ENCODE data around the gene TEX52. TPM values are rescaled to one million over a fixed set of nuclear protein-coding genes. Genes with fewer than 3 reads are reported as not detected.

Gene TEX52
- total RNA-seq, 4 donors from 2014 or later = not detected

DNA sequence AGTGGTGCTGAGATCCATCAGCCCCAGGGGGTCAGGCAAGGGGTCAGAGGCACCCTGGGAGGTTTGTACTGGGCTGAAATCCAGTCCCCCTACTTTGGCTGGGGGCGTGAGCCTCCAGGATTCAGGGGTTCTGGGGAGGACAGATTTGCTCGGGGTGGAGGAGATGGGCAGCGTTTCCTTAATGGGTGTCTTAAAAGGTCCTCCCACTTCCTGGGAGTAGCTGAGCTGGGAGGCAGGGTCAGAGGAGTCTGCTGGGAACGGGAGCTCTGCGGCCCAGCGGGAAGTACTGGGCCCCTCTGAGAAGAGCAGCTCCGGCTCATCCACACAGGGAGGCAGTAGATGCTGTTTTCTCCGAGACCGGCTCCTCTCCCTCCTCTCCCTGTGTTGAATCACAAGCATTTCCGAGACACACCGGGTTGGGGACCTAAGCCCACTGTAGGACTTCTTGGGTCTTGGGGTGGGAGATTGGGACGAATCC is 2.1 kb upstream of the TEX52 start:
- peaks cover 0 to 22% of the 10 kb centered on the region in 2 donors for H3K36me3 ChIP-seq
- WGBS, 2 donors (ENCODE audit: low coverage in 1 of 2) = 60 to 70% methylated on average over 1 to 2 of the region's 12 CpGs
- H3K9me3 ChIP-seq = no peaks in the 10 kb centered on the region
- H3K4me1 ChIP-seq = peaks cover 0 to under 1% (median 0%) of the 10 kb centered on the region in 3 donors
- ATAC-seq = no peak
- H3K27me3 ChIP-seq = no peaks in the 10 kb centered on the region
- peak overlapping the region in 3 of 4 donors; percentile 5 to 51 (median 26) for H3K27ac ChIP-seq
- no peak overlapping the region for H3K4me3 ChIP-seq
- TF ChIP-seq EP300 (IDR thresholded peaks at IDR 0.05) = no peak
- no peak for TF ChIP-seq POLR2A (IDR thresholded peaks at IDR 0.05)
- TF ChIP-seq CTCF (IDR thresholded peaks at IDR 0.05) = no peak
- no peak for TF ChIP-seq POLR2AphosphoS5 (IDR thresholded peaks at IDR 0.05)

GRCh38 chr12:2858334-2858733 is 1.5 kb upstream of the TEX52 start:
- ATAC-seq = no peak
- Histone ChIP-seq H3K27ac (peak overlapping the region in 2 of 4 donors; percentile 5 to 26), H3K4me3 (no peak overlapping the region), H3K9me3 (no peaks in the 10 kb centered on the region), H3K36me3 (peaks cover 0 to 22% of the 10 kb centered on the region in 2 donors), H3K4me1 (peaks cover 0 to 7% (median 0%) of the 10 kb centered on the region in 3 donors), H3K27me3 (no peaks in the 10 kb centered on the region)
- no peak for TF ChIP-seq EP300 (IDR thresholded peaks at IDR 0.05)
- TF ChIP-seq CTCF (IDR thresholded peaks at IDR 0.05) = no peak
- no peak for TF ChIP-seq POLR2A (IDR thresholded peaks at IDR 0.05)
- no peak for TF ChIP-seq POLR2AphosphoS5 (IDR thresholded peaks at IDR 0.05)
- WGBS, 2 donors (ENCODE audit: low coverage in 1 of 2) = no CpG with 5 or more reads among the region's 2 CpGs

- H3K9me3 ChIP-seq = no peaks in the 10 kb centered on the region
- TF ChIP-seq CTCF (IDR thresholded peaks at IDR 0.05) (no peak), POLR2AphosphoS5 (IDR thresholded peaks at IDR 0.05) (no peak), POLR2A (IDR thresholded peaks at IDR 0.05) (no peak), EP300 (IDR thresholded peaks at IDR 0.05) (no peak)
- WGBS, 2 donors (ENCODE audit: low coverage in 1 of 2) = no CpG with 5 or more reads among the region's 7 CpGs
- H3K27me3 ChIP-seq = no peaks in the 10 kb centered on the region
- ATAC-seq = no peak
- H3K36me3 ChIP-seq = peaks cover 0 to 22% of the 10 kb centered on the region in 2 donors
- H3K4me3 ChIP-seq = no peak overlapping the region
- no peak overlapping the region for H3K27ac ChIP-seq
- H3K4me1 ChIP-seq = peaks cover 0 to 7% (median 0%) of the 10 kb centered on the region in 3 donors
Measured at GRCh38 chr12:2857576-2857975, 737 bp upstream of the TEX52 start.

- Histone ChIP-seq H3K9me3 (no peaks in the 10 kb centered on the region), H3K27me3 (no peaks in the 10 kb centered on the region), H3K4me1 (peaks cover 0 to 7% (median 0%) of the 10 kb centered on the region in 3 donors), H3K4me3 (no peak overlapping the region), H3K36me3 (peaks cover 0 to 22% of the 10 kb centered on the region in 2 donors), H3K27ac (no peak overlapping the region)
- WGBS, 2 donors (ENCODE audit: low coverage in 1 of 2) = 95 to 100% methylated on average over 1 to 3 of the region's 3 CpGs
- no peak for TF ChIP-seq POLR2A (IDR thresholded peaks at IDR 0.05)
- no peak for TF ChIP-seq EP300 (IDR thresholded peaks at IDR 0.05)
- no peak for TF ChIP-seq CTCF (IDR thresholded peaks at IDR 0.05)
- TF ChIP-seq POLR2AphosphoS5 (IDR thresholded peaks at IDR 0.05) = no peak
- ATAC-seq = no peak
Measured at GRCh38 chr12:2856051-2856450, 788 bp downstream of the TEX52 start.

DNA sequence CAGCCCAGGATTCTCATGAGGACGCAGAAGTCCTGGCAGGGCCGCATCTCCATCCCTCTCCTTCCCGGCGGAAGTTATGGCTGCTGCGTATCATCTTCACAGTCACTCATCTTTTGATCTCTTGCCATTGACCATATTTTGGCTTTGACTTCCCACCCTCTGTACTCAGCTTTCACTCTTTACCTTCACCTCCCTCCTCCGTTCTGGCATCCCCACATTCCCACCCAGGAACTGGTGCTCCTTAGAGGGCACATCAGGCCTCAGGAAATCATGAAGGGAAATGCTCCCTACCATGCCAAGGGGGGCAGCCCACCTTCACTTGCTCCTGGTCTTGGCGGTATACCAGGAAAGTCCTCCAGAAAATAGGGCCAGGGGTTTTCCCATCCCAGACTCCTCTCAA is 1.3 kb downstream of the TEX52 start:
- H3K27me3 ChIP-seq = no peaks in the 10 kb centered on the region
- no peak for ATAC-seq
- H3K9me3 ChIP-seq = no peaks in the 10 kb centered on the region
- 83 to 97% methylated on average over 5 of the region's 7 CpGs for WGBS, 2 donors (ENCODE audit: low coverage in 1 of 2)
- H3K4me3 ChIP-seq = no peak overlapping the region
- H3K36me3 ChIP-seq = peaks cover 0 to 22% of the 10 kb centered on the region in 2 donors
- TF ChIP-seq POLR2A (IDR thresholded peaks at IDR 0.05) = no peak
- no peak for TF ChIP-seq EP300 (IDR thresholded peaks at IDR 0.05)
- no peak for TF ChIP-seq POLR2AphosphoS5 (IDR thresholded peaks at IDR 0.05)
- TF ChIP-seq CTCF (IDR thresholded peaks at IDR 0.05) = no peak
- H3K27ac ChIP-seq = no peak overlapping the region
- peaks cover 0 to 7% (median 0%) of the 10 kb centered on the region in 3 donors for H3K4me1 ChIP-seq

Measured in gastroesophageal sphincter (tissue), 4 donors.